ENCODE data around the gene PPHLN1.
A peak's percentile ranks its signal among the peaks of the same experiment; 100 is the strongest.

PPHLN1 gene

GRCh38 chr12:42325653-42326474 lies at the start of gene PPHLN1, which contains the start of gene ZCRB1:
Gene PPHLN1 (plus strand): TSS chr12:42326167. CDS start chr12:42335903, 9,736 bp downstream.
Gene ZCRB1 (minus strand): TSS chr12:42326094. CDS start chr12:42324102, 1,992 bp downstream.
- peak; percentile 72 to 87 for DNase-seq

- no peak for DNase-seq
These were observed 48.4 kb upstream of the PPHLN1 start for GRCh38 chr12:42277396-42278127.

GRCh38 chr12:42278128-42278510 lies 47.8 kb upstream of the PPHLN1 start:
- DNase-seq = no peak

- DNase-seq = no peak
These were observed 44.7 kb upstream of the PPHLN1 start for GRCh38 chr12:42281278-42281677.

- DNase-seq = no peak
These were observed 44.1 kb upstream of the PPHLN1 start for GRCh38 chr12:42281844-42282243.

- DNase-seq = no peak
These were observed 43.7 kb upstream of the PPHLN1 start for GRCh38 chr12:42282294-42282693.

- DNase-seq = no peak
These were observed 42.2 kb upstream of the PPHLN1 start for GRCh38 chr12:42283739-42284138.

GRCh38 chr12:42284157-42284556 lies 41.8 kb upstream of the PPHLN1 start:
- no peak for DNase-seq

GRCh38 chr12:42284876-42285275 lies 41.1 kb upstream of the PPHLN1 start:
- no peak for DNase-seq

GRCh38 chr12:42285431-42285830 lies 40.5 kb upstream of the PPHLN1 start:
- DNase-seq = no peak

- DNase-seq = no peak
These were observed 39.2 kb upstream of the PPHLN1 start for GRCh38 chr12:42286741-42287140.

- no peak for DNase-seq
These were observed 37.4 kb upstream of the PPHLN1 start for GRCh38 chr12:42288544-42288943.

GRCh38 chr12:42291680-42292079 lies 34.3 kb upstream of the PPHLN1 start:
- no peak for DNase-seq

GRCh38 chr12:42296503-42297109 lies 29.4 kb upstream of the PPHLN1 start:
- DNase-seq = no peak

- no peak for DNase-seq
These were observed 27.1 kb upstream of the PPHLN1 start for GRCh38 chr12:42298887-42299286.

- no peak for DNase-seq
These were observed 26.3 kb upstream of the PPHLN1 start for GRCh38 chr12:42299392-42300308.

- no peak for DNase-seq
These were observed 19.7 kb upstream of the PPHLN1 start for GRCh38 chr12:42306297-42306696.

GRCh38 chr12:42308390-42308789 lies 17.6 kb upstream of the PPHLN1 start:
- DNase-seq = no peak

GRCh38 chr12:42309996-42310395 lies 16.0 kb upstream of the PPHLN1 start:
- no peak for DNase-seq

GRCh38 chr12:42315108-42315507 lies 10.9 kb upstream of the PPHLN1 start:
- DNase-seq = no peak

- DNase-seq = no peak
These were observed 5.2 kb upstream of the PPHLN1 start for GRCh38 chr12:42320796-42321195.

GRCh38 chr12:42322567-42322966 lies 3.4 kb upstream of the PPHLN1 start:
- DNase-seq = no peak

GRCh38 chr12:42323856-42324255 lies 2.1 kb upstream of the PPHLN1 start:
- no peak for DNase-seq
